D721Med (cell line): ENCODE data around the gene USP3.
"Not testable (repeated sequence)": the region's sequence is repeated elsewhere in the genome, so short reads cannot be mapped to it uniquely, and the experiment has no call there.

Source experiments
- DNase-seq: peaks from one replicate; pipeline ENCODE4 v3.0.0; 2011; ENCODE audit warnings: low spot score; ENCODE audit not compliant: insufficient read length
- FAIRE-seq: peaks from 2 replicates; lab custom pipeline; 2011; peaks lifted over from hg19 to GRCh38; lab: Jason Lieb, UNC
- TF ChIP-seq, protein P1 (sequence below): IDR thresholded peaks from 2 replicates; pipeline ENCODE4 v1.5.1; 2012; ENCODE audit warnings: mild to moderate bottlenecking, control low read depth; ENCODE audit not compliant: insufficient read depth; ENCODE audit errors: missing control alignments

USP3 gene

DNA sequence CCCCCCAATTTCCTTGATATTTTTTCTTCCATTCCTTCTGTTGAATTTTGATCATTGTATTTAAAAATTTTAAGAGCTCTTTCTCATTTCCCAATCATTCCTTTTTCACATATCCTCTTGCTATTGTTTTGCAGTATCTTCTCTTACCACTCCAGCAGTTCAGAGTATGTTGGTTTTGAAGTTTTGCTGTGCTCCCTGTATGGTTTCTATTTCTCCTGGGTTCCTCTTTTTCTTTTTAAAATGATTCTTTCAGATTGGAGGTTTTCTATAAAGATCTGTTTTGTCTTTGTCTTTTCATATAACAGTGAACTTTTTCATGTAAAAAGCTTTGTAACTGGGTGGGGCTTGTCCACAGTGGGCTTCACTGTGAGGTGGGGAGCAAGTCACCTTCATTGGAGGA is 12.8 kb downstream of the USP3 start:
- TF ChIP-seq, protein P1, sequence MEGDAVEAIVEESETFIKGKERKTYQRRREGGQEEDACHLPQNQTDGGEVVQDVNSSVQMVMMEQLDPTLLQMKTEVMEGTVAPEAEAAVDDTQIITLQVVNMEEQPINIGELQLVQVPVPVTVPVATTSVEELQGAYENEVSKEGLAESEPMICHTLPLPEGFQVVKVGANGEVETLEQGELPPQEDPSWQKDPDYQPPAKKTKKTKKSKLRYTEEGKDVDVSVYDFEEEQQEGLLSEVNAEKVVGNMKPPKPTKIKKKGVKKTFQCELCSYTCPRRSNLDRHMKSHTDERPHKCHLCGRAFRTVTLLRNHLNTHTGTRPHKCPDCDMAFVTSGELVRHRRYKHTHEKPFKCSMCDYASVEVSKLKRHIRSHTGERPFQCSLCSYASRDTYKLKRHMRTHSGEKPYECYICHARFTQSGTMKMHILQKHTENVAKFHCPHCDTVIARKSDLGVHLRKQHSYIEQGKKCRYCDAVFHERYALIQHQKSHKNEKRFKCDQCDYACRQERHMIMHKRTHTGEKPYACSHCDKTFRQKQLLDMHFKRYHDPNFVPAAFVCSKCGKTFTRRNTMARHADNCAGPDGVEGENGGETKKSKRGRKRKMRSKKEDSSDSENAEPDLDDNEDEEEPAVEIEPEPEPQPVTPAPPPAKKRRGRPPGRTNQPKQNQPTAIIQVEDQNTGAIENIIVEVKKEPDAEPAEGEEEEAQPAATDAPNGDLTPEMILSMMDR, result no peak
- no peak for DNase-seq
- no peak for FAIRE-seq

DNA sequence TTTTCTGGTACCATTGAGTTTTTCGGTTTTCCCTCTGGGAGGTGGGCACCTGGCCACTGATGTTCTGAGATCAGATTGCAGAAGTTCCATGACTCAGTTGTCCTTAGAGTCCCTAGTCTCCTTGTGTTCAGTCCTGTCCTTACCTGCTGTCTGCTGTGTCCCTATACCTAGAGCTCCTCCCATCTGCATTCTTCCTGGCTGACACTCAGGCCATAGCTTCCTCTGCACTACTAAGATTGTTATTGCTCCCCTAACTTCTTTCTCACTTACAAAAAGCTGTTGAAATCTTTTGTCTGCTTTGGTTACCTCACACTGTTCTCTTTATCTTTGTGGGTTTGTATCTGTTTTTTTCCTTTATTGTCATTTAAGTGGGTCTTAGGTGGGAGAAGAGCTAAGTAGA is 13.2 kb downstream of the USP3 start:
- DNase-seq (no peak), FAIRE-seq (no peak)
- TF ChIP-seq, protein P1, result no peak

DNA sequence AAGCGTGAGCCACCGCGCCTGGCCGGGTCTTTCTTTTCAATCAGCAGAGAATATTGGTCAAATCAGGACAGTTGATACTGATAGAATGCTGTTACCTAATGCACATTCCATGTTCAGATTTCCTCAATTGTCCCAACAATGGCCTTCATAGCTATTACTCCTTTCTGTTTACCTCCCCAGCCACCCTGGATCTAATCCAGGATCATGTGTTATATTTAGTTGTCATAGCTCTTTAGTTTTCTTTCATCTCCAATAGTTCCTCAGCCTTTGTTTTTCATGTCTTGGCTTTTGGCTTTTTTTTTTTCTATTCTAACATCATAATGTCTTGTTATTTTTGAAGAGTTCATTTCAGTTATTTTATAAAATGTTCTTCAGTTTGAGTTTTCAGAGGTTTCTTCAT is 14.6 kb downstream of the USP3 start:
- DNase-seq (no peak), FAIRE-seq (no peak)
- TF ChIP-seq, protein P1, result no peak

DNA sequence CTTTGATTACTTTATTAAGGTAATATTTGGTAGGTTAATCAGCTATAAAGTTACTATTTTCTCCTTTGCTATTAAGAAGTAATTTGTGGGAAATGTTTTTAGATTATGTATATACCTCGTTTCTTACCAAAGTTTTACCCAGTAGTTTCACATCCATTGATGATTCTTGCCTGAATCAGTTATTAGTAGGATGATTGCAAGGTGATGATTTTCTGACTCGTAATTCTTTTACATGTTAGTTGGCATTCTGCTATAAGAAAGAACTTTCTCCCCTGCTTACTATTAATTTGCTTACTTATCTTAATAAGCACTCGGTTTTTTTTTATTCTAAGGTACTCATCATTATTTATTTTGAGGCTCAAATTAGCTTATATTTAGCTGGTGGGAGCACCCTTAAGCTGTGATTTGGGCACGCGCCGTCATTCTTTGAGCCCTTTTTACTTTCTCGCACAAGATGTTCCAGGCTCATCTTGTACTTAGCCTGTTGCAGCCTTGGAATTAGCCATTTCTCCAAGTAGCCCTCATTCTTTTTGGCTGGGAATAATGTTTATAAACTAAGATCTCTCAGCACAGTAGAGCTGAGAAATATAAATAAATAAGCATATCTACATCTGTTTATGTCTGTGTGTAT is 15.3 kb downstream of the USP3 start:
- no peak for DNase-seq
- TF ChIP-seq, protein P1, result no peak
- no peak for FAIRE-seq

DNA sequence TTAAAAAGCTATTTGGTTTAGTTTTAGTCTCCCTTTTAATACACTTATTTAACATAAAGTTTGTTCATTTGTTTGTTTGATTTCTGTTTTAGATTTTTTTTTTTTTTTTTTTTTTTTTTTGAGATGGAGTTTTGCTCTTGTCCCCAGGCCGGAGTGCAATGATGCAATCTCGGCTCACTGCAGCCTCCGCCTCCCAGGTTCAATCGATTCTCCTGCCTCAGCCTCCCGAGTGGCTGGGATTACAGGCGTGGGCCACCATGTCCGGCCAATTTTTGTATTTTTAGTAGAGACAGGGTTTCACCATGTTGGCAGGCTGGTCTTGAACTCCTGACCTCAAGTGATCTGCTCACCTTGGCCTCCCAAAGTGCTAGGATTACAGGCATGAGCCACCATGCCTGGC is 16.1 kb downstream of the USP3 start:
- FAIRE-seq, result not testable (repeated sequence)

DNA sequence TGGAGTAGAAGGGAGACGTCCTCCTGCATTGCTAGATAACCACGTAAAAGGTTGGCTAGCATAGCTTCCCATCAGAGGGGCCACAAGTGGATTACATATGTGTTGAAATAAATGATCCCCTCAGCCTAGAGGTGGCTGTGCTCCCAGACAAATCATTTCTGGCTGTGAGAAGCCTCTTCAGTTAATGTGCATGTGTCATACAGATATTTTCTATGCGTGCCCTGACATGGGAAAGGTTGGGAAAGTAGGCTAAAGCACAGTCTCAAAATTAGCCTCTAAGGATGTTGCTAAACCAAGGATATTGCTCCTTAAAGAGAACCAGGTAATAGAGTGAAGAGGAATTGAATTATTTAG is 17.8 kb downstream of the USP3 start:
- FAIRE-seq, result no peak
- DNase-seq, result no peak
- TF ChIP-seq, protein P1, result no peak

More for the DNA sequence above, 16.1 kb downstream of the USP3 start:
- not testable (repeated sequence) for DNase-seq

DNA sequence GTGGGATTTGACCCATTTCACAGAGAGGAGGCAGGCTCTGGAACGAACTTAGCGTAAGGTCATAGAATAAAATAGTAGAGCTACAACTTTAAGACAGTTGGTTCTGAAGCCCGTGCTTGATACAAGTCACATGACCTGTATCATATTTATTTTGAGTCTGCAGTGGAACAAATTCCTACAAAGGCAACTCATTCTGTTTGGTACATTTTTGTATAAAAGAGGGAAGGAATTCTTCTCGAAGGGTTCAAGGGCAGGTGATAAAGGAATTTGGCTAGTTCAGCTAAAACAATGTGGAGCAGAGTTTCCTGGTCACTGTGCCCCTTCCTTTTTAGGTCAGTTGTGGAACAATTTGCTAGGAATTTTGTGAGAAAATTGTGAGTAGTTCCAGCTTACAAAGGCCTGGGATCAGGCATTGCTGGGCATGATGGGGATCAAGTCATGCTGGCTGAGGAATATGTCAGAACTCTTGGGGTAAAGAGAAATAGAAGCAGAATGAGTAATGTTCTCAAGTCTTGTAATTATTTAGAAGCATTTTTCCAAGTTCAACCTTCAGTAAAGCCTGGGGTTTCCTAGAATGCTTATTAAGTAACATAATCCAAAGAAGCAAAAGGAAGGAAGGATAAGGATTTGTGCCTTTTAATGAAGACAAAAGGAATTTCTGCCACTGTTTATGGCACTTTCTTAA is 19.1 kb downstream of the USP3 start:
- FAIRE-seq (no peak), DNase-seq (no peak)
- TF ChIP-seq, protein P1, result no peak
